WTC11 (cell line): ENCODE data around the gene CHADL. TPM values are rescaled to one million over a fixed set of nuclear protein-coding genes. Genes with fewer than 3 reads are reported as not detected.
A peak's percentile ranks its signal among the peaks of the same experiment; 100 is the strongest.
"Not testable (repeated sequence)": the region's sequence is repeated elsewhere in the genome, so short reads cannot be mapped to it uniquely, and the experiment has no call there.

ENCODE experiments used
- ATAC-seq: fragments of 200-7000 bp; cut with Tn5 transposase; 2 replicates; pipeline ENCODE4 v1.10.0; 2021; ENCODE audit warnings: mild to moderate bottlenecking, moderate library complexity
- CTCF ChIA-PET: fragments of 300-600 bp; sonication (Branson Sonifier 250); formaldehyde crosslinking; loops from one replicate; lab custom pipeline; 2021; ENCODE audit warnings: antibody characterized with exemption; lab: Charles Lee
- POLR2A ChIA-PET: fragments of 350-600 bp; sonication (Branson Sonifier 250); formaldehyde crosslinking; loops from one replicate; lab custom pipeline; 2021; ENCODE audit warnings: antibody characterized with exemption; lab: Charles Lee
- DNase-seq: peaks from one replicate; pipeline ENCODE4 v3.0.0; 2021; ENCODE audit warnings: low spot score
- H3K27ac Mint-ChIP-seq: 2 replicates; pipeline ENCODE4 v1.8.0; 2021; ENCODE audit warnings: mixed read lengths
- H3K27me3 Mint-ChIP-seq: 2 replicates; pipeline ENCODE4 v1.8.0; 2021; ENCODE audit warnings: low read depth, mild to moderate bottlenecking, moderate library complexity, mixed read lengths
- H3K36me3 Mint-ChIP-seq: 2 replicates; pipeline ENCODE4 v1.8.0; 2021; ENCODE audit warnings: mixed read lengths
- H3K4me1 Mint-ChIP-seq: 2 replicates; pipeline ENCODE4 v1.8.0; 2022; ENCODE audit warnings: mixed read lengths
- H3K4me3 Mint-ChIP-seq: 2 replicates; pipeline ENCODE4 v1.8.0; 2021; ENCODE audit warnings: mild to moderate bottlenecking, moderate library complexity, mixed read lengths
- H3K9me3 Mint-ChIP-seq: 2 replicates; pipeline ENCODE4 v1.8.0; 2021; ENCODE audit warnings: mixed read lengths
- EMX1 ChIP-seq: fragments of 250-450 bp; sonication (Bioruptor Pico); IDR thresholded peaks from 2 replicates; pipeline ENCODE4 v1.8.0; 2021; ENCODE audit warnings: mild to moderate bottlenecking
- FOXP1 ChIP-seq: sonication (generic); formaldehyde crosslinking; IDR thresholded peaks from 2 replicates; pipeline ENCODE4 v1.8.0; 2022; ENCODE audit warnings: missing genetic modification reagents, mild to moderate bottlenecking, moderate library complexity, borderline replicate concordance
- HMGA2 ChIP-seq: fragments of 250-450 bp; sonication (Bioruptor Pico); IDR thresholded peaks from 2 replicates; pipeline ENCODE4 v1.4.0; 2021; ENCODE audit warnings: mild to moderate bottlenecking, moderate library complexity
- NFE2L1 ChIP-seq: sonication (generic); formaldehyde crosslinking; IDR thresholded peaks from 2 replicates; pipeline ENCODE4 v1.8.1; 2023; ENCODE audit warnings: missing genetic modification reagents
- SMAD4 ChIP-seq: sonication (generic); formaldehyde crosslinking; IDR thresholded peaks from 2 replicates; pipeline ENCODE4 v1.8.0; 2022; ENCODE audit warnings: mild to moderate bottlenecking, missing genetic modification reagents
- TEAD4 ChIP-seq: sonication (generic); formaldehyde crosslinking; IDR thresholded peaks from 2 replicates; pipeline ENCODE4 v1.8.0; 2022; ENCODE audit warnings: mild to moderate bottlenecking, missing genetic modification reagents
- ZNF423 ChIP-seq: fragments of 250-450 bp; sonication (Bioruptor Pico); IDR thresholded peaks from 2 replicates; pipeline ENCODE4 v2.1.2; 2022; ENCODE audit warnings: mild to moderate bottlenecking, moderate library complexity
- ZNF671 ChIP-seq: fragments of 250-450 bp; sonication (Bioruptor Pico); IDR thresholded peaks from 2 replicates; pipeline ENCODE4 v1.8.0; 2021; ENCODE audit warnings: mild to moderate bottlenecking
- microRNA-seq: library from miRNA; unstranded; fragments of <30 nt; microRNA quantifications from one replicate; pipeline ENCODE4 v1.2.0, GENCODE V29; 2022; ENCODE audit warnings: borderline number of aligned reads
- total RNA-seq: library from RNA; stranded (reverse); gene quantifications from 3 replicates; pipeline ENCODE4 v1.2.3, GENCODE V29; 2021
- TF ChIP-seq, protein P1 (sequence below): sonication (generic); formaldehyde crosslinking; IDR thresholded peaks from 2 replicates; pipeline ENCODE4 v1.8.0; 2022; ENCODE audit warnings: mild to moderate bottlenecking, missing genetic modification reagents
- TF ChIP-seq, protein P2 (sequence below): sonication (generic); formaldehyde crosslinking; conservative IDR thresholded peaks from 2 replicates; pipeline ENCODE4 v1.8.1; 2022; ENCODE audit warnings: mild to moderate bottlenecking, missing genetic modification reagents
- TF ChIP-seq, protein P3 (sequence below): sonication (generic); formaldehyde crosslinking; IDR thresholded peaks from 2 replicates; pipeline ENCODE4 v1.8.1; 2023; ENCODE audit warnings: mild to moderate bottlenecking, missing genetic modification reagents

The CHADL gene
- total RNA-seq, 1 experiment from 2014 or later = 1.2 TPM

DNA sequence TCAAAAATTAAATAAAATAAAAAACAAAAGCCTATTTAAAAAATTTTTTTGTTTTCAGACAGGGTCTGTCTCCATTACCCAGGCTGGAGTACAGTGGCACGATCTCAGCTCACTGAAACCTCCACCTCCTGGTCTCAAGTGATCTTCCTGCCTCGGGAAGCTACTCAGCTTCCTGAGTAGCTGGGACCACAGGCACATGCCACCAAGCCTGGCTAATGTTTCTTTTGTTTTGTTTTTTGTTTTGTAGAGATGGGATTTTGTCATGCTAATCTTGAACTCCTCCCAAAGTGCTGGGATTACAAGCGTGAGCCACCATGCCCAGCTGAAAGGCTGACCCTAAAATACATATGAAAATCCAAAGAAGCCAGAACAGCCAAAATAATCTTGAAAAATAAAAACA is 56.1 kb downstream of the CHADL start (continued):
- no peak for TF ChIP-seq HMGA2 (CRISPR knock-in tag)

DNA sequence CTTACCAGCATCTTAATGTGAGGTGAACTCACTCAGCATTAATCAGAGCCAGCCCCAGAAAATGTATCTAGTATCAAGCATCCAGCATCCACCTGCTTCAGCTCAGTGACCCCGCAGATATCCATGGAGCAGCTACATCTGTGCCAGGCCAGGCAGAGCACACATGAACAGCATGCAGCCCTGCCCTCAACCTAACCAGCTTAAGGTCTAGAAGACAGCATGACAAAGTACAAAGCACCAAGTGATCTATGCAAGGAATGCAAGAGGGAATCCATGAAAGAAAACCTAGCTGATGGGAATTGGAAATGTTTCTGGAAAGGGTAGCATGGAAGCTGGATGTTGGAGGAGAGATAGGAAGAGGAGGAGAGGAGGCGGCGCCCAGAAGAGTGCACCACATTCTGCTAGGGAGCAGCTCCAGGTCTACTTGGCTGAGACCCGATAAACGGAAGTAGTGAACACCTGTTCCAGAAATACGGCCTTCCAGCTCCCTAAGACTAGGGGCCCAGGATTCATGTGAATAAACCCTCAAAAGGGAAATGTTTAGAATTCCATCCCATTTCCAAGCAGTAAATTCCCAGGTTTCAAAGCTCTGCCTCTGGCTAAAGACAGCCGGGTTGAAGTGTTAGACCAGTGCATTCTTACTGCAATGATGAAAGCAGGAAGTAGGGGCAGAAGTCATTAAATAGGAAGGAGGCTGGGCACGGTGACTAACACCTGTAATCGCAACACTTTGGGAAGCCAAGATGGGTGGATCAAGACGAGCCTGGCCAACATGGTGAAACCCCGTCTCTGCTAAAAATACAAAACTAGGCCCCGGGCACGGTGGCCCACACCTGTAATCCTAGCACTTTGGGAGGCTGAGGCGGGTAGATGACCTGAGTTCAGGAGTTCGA is 59.1 kb downstream of the CHADL start:
- no peak overlapping the region for H3K4me3 Mint-ChIP-seq
- 0 out of 2 replicates have a peak, but pooled peaks cover 3% of the 10 kb centered on the region for H3K9me3 Mint-ChIP-seq
- ChIA-PET POLR2A (interaction anchor here (0.7 to 2.2 kb wide), 2 partner anchors 56 to 71 kb away, joined by 6 to 7 read pairs; no protein-coding TSS in a partner anchor), CTCF (interaction anchor here (0.6 to 6.8 kb wide), 5 partner anchors 10 to 88 kb away, joined by 3 to 60 read pairs (median 4); no protein-coding TSS in a partner anchor)
- peak overlapping the region; percentile 79 for H3K27ac Mint-ChIP-seq
- TF ChIP-seq, protein P1, sequence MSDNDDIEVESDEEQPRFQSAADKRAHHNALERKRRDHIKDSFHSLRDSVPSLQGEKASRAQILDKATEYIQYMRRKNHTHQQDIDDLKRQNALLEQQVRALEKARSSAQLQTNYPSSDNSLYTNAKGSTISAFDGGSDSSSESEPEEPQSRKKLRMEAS (CRISPR knock-in tag) = 0 out of 2 replicates have a peak, but pooled peaks have one; percentile 15
- TF ChIP-seq TEAD4 (CRISPR knock-in tag) (no peak), NFE2L1 (CRISPR knock-in tag) (0 out of 2 replicates have a peak, but pooled peaks have one; percentile 18), FOXP1 (CRISPR knock-in tag) (0 out of 2 replicates have a peak, but pooled peaks have one; percentile 30), SMAD4 (CRISPR knock-in tag) (peak; percentile 82; the same call in 1 of the 2 replicates), ZNF423 (CRISPR knock-in tag) (no peak)
- TF ChIP-seq, protein P2, sequence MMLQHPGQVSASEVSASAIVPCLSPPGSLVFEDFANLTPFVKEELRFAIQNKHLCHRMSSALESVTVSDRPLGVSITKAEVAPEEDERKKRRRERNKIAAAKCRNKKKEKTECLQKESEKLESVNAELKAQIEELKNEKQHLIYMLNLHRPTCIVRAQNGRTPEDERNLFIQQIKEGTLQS (CRISPR knock-in tag) = peak; percentile 80; the same call in 1 of the 2 replicates
- H3K36me3 Mint-ChIP-seq = peaks cover 30% of the 10 kb centered on the region
- peak; percentile 21 for ATAC-seq
- no peaks in the 10 kb centered on the region for H3K27me3 Mint-ChIP-seq
- peaks cover 36% of the 10 kb centered on the region for H3K4me1 Mint-ChIP-seq
- no peak for DNase-seq

DNA sequence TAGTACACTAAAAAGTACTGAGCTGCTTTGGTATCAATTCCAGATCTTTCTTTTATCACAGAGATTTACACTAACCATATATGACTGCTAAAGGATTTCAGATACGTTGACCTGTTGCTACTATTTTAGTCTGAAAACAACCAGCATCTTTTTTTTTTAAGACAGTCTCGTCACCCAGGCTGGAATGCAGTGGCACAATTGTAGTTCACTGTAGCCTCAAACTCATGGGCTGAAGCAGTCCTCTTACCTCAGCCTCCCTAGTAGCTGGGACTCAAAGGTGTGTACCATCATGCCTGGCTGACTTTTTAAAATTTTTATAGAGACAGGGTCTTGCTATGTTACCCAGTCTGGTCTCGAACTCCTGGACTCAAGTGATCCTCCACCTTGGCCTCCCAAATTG is 59.8 kb downstream of the CHADL start:
- Mint-ChIP-seq H3K4me3 (no peak overlapping the region), H3K27ac (peak overlapping the region; percentile 79; the same call in 1 of the 2 replicates), H3K4me1 (peaks cover 36% of the 10 kb centered on the region), H3K9me3 (0 out of 2 replicates have a peak, but pooled peaks cover 3% of the 10 kb centered on the region), H3K36me3 (peaks cover 36% of the 10 kb centered on the region), H3K27me3 (no peaks in the 10 kb centered on the region)
- CTCF ChIA-PET = interaction anchor here (1.7 to 6.8 kb wide), 2 partner anchors 17 to 57 kb away, joined by 4 to 60 read pairs; no protein-coding TSS in a partner anchor
- no peak for DNase-seq
- ATAC-seq = no peak
- POLR2A ChIA-PET = interaction anchor here (0.5 to 2.2 kb wide), 2 partner anchors 57 to 76 kb away, joined by 3 to 7 read pairs; no protein-coding TSS in a partner anchor
- no peak for TF ChIP-seq EMX1 (CRISPR knock-in tag)
- TF ChIP-seq, protein P3, sequence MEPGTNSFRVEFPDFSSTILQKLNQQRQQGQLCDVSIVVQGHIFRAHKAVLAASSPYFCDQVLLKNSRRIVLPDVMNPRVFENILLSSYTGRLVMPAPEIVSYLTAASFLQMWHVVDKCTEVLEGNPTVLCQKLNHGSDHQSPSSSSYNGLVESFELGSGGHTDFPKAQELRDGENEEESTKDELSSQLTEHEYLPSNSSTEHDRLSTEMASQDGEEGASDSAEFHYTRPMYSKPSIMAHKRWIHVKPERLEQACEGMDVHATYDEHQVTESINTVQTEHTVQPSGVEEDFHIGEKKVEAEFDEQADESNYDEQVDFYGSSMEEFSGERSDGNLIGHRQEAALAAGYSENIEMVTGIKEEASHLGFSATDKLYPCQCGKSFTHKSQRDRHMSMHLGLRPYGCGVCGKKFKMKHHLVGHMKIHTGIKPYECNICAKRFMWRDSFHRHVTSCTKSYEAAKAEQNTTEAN = no peak
- TF ChIP-seq ZNF671 (CRISPR knock-in tag) = no peak
- TF ChIP-seq, all 79 proteins: peak for 0

DNA sequence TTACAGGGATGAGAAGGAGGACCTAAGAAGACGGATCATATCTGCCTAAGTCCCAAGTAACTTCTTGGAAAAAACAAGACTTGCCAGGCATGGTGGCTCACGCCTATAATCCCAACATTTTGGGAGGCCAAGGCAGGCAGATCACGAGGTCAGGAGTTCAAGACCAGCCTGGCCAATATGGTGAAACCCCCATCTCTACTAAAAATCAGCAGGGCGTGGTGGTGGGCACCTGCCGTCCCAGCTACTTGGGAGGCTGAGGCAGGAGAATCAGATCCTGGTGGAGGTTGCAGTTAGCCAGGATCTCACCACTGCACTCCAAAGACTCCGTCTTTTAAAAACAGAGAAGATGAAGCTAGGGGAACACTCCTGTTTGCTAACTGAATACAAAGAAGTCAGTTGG is 60.4 kb downstream of the CHADL start:
- Mint-ChIP-seq H3K4me1 (peaks cover 32% of the 10 kb centered on the region), H3K36me3 (peaks cover 42% of the 10 kb centered on the region), H3K27ac (peak overlapping the region; percentile 47)
- H3K4me3 Mint-ChIP-seq, ATAC-seq, DNase-seq, H3K9me3 Mint-ChIP-seq, H3K27me3 Mint-ChIP-seq: not testable (repeated sequence)
- ChIA-PET POLR2A (interaction anchor here (0.5 to 2.2 kb wide), 2 partner anchors 57 to 75 kb away, joined by 3 to 7 read pairs; no protein-coding TSS in a partner anchor), CTCF (interaction anchor here (1.7 to 6.8 kb wide), 2 partner anchors 17 to 58 kb away, joined by 4 to 60 read pairs; no protein-coding TSS in a partner anchor)

Small RNA genes within 50 kb of the gene (microRNA-seq; reads per million reads assigned to microRNA genes)
- gene MIR6889 = 1.0 reads per million

Other genes starting within 250 kb of the CHADL start
- 95.6 to 97.1 TPM (median 95.8 TPM) in 3 replicates for gene EP300, start 148.3 kb downstream of the CHADL start, total RNA-seq
- gene L3MBTL2, start 35.6 kb downstream of the CHADL start, total RNA-seq = 25.2 to 28.0 TPM (median 25.6 TPM) in 3 replicates
- 144 to 160 TPM (median 151 TPM) in 3 replicates for gene RANGAP1, start 45.3 kb upstream of the CHADL start, total RNA-seq
- 61.6 to 64.7 TPM (median 64.7 TPM) in 3 replicates for gene ZC3H7B, start 60.6 kb upstream of the CHADL start, total RNA-seq
- 9.8 to 12.0 TPM (median 10.2 TPM) in 3 replicates for gene TEF, start 141.0 kb upstream of the CHADL start, total RNA-seq
- 46.6 to 52.2 TPM (median 49.4 TPM) in 3 replicates for gene TOB2, start 205.9 kb upstream of the CHADL start, total RNA-seq
- gene PHF5A, start 227.8 kb upstream of the CHADL start, total RNA-seq = 93.1 to 99.6 TPM (median 97.9 TPM) in 3 replicates
- gene ACO2, start 228.2 kb upstream of the CHADL start, total RNA-seq = 98.3 to 104 TPM (median 99.3 TPM) in 3 replicates